ENCODE data around the gene CNPPD1.

Gene CNPPD1

DNA sequence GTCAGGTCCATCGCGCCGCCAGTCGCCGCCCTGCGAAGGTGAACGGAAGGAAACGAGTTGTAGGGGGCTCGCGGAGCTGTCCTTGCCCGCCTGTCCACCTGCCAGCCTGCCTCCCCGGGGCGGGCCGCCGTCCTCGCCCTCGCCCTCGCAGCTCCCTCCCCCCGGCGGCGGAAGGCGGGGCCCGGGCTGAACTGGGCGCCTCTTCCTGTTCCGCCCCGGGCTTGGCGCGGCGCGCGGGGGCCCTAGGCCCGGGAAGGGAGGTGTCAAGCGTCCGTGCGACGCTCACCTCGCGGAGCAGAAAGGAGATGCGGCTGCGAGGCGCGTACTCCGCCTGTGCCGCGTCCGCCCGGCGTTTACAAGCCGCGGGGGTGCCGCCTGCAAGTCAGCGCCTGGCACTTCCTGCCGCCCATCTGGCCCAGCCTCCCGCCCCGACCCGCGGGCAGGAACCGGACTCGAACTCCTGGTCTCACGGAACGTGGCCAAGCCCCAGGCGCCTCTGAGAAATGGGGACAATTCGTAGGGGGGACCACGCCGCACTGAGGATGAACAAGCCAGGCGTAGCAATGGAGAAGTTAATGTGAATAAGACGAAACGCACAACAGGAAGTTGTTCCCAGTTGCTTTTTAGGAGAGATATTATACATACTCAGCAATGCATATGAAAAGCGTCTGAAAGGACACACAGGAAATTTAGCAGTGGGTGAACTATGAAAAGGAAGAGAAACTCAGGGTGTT is at the start of gene CNPPD1:
Gene CNPPD1 (minus strand): TSS at position 108 of the 734 bp plus-strand sequence. CDS start 97 bp downstream, at position 11.
- peak; percentile 44 to 45 for DNase-seq (ENCODE audit: low read depth in 2 of 2)

- DNase-seq (ENCODE audit: low read depth in 2 of 2), result no peak
Measured at GRCh38 chr2:219225350-219225749, 48.6 kb upstream of the CNPPD1 start.

- no peak for DNase-seq (ENCODE audit: low read depth in 2 of 2)
Measured at GRCh38 chr2:219223831-219224610, 47.3 kb upstream of the CNPPD1 start.

DNA sequence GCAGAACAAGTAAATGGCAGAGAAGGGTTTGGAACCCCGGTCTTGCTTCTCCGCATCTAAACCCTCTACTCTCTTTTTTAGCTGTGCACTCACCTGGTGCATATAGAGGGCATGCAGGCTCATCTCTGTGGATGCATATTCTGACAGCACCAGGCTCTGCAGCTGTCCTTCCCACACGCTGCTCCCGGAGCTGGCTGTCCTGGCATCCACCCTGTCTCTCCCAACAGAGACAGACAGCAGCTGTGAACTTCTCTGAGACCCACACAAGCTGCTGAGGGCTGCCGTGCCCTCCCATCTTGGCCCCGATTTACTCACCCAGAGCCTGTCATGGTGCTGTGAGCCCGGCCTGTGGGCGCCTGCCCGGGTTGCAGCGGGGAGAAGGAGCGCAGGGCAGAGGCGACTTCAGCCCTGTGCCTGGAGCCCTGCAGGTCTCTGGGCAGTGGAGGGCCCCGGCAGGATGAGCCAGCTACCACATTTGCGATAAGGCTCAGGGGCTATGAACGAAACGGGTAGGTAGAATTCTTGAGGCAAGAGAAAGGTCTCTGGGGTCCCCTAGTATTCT is 45.3 kb upstream of the CNPPD1 start:
- no peak for DNase-seq (ENCODE audit: low read depth in 2 of 2)

DNA sequence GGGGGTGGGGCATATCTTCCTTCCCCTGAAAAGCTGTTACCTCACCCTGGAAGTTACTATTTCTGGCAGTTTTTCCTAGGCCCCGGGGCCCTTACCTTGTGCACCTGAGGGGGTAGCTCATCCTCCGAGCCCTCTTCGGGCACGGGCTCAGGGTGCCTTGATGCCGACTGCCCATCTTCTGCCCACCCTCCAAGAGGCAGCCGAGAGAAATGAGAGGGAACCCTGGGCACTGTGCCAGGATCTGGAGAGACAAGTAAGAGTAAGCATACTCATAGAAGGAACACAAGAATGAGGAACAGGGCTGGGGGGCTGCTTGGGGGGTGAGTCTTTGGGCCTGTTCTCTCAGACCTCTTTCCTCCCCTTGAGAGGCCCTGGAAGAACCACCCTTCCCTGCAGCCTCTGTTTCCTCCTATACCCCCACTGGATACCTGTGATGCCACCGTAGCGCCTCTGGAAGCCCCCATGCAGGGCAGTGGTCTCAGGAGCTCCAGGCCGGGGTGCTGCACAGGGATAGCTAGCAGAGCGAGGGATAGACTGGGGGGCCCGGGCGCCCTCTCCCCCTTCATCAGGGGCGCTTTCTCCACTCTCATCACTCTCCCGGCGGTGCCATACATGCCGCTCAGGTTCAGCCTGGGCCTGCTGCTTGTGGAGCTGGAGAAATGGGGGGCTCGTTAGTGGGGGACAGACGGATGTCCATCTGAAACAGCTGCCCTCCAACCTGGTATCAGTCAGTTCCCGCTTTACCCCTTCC is 44.1 kb upstream of the CNPPD1 start:
- DNase-seq (ENCODE audit: low read depth in 2 of 2), result no peak

DNA sequence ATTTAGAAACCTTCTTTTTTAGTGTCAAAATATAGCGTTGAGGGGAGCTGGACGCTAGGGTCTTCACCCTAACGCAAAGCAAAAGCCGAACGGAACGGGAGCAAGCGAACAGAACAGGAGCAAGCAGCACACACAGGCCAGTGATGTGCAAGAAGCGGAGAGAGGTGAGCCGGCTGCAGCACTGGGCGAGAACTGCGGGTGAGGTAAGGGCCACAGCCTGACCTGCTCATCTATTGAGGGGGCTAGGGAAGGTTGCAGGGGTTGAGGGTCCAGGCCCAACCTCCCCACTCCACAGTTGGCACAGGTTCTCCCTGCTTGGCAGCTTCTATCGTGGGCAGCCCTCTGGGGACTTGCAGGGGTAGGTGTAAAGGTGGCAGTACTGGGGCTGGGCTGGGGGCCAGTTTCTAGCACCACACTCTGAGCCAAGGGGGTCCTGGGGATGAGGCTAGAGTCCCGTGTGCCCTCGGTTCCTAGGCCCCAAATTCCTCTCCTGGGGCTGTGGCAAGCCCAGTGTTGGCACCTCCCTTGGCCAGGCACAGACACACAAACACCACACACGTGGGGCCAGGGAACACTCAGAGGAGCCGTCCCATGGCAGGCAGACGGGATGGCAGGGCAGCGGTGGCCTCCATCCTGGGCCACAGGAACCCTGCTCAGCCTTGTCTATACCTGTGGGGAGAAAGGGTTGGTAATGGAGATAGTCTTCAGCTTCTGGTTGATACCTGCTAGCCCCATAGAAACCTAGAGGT is 43.2 kb upstream of the CNPPD1 start:
- no peak for DNase-seq (ENCODE audit: low read depth in 2 of 2)

- DNase-seq (ENCODE audit: low read depth in 2 of 2), result peak; percentile 91 to 92
Measured at GRCh38 chr2:219218732-219219701, 42.3 kb upstream of the CNPPD1 start, which contains the start of gene ABCB6. ABCB6 (minus strand) TSS chr2:219218958; CDS start chr2:219218673, 285 bp downstream.

DNA sequence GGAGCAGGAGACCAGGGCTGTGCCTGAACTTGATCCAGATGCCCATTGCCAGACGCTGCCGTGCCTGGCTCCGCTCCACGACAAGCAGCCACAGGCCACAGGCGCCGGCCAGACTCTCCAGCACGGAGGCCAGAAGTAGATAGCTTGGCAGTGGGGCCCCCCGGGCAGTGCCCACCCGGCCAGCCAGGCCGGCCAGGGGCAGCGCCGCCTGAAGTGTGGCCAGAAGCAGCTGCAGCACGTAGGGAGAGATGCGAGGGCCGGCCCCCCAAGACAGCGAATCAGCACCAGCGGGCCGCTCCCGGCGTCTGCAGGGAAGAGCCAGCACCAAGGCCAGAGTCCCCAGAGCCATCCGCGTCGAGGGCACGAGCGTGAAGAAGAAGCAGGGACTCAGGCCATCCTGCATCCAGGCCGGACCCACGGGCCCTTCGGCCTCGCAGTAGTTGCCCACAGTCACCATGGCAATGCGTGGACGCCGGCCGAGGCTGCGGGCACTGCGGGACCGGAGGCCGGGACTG is 41.5 kb upstream of the CNPPD1 start:
- peak; percentile 24 to 29 for DNase-seq (ENCODE audit: low read depth in 2 of 2)

GRCh38 chr2:219216535-219216915 is 39.8 kb upstream of the CNPPD1 start:
- no peak for DNase-seq (ENCODE audit: low read depth in 2 of 2)

GRCh38 chr2:219215871-219216534 is 39.3 kb upstream of the CNPPD1 start:
- DNase-seq (ENCODE audit: low read depth in 2 of 2), result no peak

DNA sequence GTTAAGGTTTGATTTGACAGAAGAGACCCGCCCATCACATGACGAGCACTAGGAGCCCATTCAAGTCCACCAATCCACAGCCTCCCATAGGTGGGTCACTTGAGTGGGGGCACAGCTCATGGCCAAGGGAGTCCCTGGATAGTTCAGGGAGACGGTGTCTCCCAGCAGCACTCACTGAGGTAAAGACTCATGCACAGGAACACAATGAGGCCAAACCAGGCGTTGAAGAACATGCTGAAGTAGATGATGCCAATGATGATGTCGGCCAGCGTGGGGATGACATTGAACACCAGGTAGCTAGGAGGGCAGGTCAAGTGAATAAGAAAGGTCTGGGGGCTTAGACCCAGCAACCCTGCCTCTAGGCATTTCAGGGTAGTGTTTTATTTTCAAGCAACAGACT is 38.1 kb upstream of the CNPPD1 start:
- DNase-seq (ENCODE audit: low read depth in 2 of 2), result no peak

DNA sequence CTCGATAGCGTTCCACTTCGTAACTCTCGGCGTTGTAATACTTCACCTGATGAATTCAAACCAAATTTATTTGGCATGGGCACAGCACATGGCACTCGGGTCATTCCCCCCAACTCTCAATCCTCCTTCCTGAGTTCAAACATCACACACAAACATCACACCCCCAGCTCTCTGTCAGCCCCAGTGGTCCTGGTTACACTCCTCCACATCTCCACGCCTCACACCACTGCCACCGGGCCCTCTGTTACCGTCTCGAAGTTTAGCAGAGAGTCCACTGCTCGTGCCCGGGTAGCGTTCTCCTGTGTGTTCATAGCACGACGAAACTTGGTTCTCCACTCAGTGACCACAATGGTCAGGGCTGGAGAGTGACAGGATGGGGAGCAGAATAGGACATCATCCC is 37.4 kb upstream of the CNPPD1 start:
- no peak for DNase-seq (ENCODE audit: low read depth in 2 of 2)

DNA sequence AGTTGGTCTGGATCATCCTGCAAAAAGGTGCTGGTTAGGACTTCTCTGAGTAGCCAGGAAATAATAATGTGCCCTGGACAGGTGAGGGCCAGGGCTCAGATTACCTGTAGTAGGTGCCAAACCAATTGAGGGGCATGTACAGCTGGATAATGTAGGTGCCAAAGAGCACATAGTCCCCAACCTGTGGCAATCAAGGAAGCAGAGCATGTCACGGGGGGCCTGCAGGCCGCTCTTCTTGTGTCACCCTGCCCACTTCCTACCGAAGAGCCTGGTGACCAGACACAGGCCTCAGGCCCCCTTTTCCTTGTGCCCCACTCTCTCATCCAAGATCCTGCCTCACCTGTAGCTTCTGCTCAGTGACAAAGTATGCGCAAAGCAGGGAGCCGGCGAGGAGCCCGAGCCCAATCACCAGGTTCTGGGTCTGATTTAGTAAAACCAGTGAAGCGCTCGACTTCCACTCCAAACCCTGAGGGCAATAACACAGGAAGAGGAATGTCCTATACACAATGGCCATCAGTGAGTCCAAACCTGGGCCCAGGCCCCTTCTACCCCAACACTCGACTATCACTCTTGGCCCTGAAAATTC is 36.9 kb upstream of the CNPPD1 start:
- DNase-seq (ENCODE audit: low read depth in 2 of 2), result no peak

DNA sequence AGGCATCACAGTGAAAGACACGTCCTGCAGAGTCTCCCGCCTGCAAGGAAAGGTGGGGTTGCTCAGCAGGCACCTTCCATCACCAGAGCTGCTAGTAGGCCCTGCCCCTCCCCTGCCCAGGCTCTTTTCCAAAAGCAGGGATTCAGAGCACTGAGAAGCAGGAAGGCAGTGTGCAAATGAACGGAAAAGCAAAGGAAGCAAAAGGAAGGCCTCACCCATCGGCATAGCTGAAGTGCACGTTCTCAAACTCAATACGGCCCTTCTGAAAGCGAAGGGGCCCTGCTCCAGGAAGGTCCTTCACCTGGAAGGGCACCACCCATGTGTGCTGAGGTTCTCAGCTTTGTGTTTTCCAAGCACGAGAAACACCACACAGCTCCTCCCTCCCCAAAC is 36.3 kb upstream of the CNPPD1 start:
- DNase-seq (ENCODE audit: low read depth in 2 of 2), result no peak

DNA sequence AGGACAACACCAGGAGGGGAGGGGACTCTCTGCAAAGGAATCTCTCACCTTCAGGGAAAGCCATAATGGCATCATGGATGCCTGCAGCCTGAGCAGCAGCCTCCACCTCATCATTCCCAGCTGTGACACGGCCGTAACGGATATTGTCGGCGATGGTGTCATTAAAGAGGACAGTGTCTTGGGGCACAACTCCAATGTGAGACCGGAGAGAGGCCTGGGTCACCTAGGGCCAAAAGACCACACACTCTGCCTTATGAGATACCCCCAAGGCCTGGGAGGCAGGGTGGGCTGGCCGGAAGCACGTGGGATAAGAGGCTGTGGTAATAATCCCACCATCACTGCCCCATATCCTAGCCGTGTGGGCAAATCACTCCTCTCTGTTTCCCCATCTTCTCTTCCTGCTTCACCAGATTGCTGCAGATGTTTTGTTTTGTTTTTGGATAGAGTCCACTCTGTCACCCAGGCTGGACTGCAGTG is 34.2 kb upstream of the CNPPD1 start:
- DNase-seq (ENCODE audit: low read depth in 2 of 2), result no peak

GRCh38 chr2:219210196-219210885 is 33.6 kb upstream of the CNPPD1 start:
- no peak for DNase-seq (ENCODE audit: low read depth in 2 of 2)

- no peak for DNase-seq (ENCODE audit: low read depth in 2 of 2)
Measured at GRCh38 chr2:219209236-219210195, 32.8 kb upstream of the CNPPD1 start.

Data from fibroblast of skin of left quadriceps (primary cell).